SIG-M5 (cell line): ENCODE results near the gene PLPPR1.
"Not testable (repeated sequence)": the region's sequence is repeated elsewhere in the genome, so short reads cannot be mapped to it uniquely, and the experiment has no call there.

Source experiments
- DNase-seq: peaks from one replicate; lab custom pipeline; 2025; lab: John Stamatoyannopoulos, UW

Gene PLPPR1

GRCh38 chr9:101291043-101291442 is 262.5 kb downstream of the PLPPR1 start:
- not testable (repeated sequence) for DNase-seq

- DNase-seq, result no peak
These were observed 271.4 kb downstream of the PLPPR1 start for GRCh38 chr9:101299901-101300300.

- no peak for DNase-seq
These were observed 278.5 kb downstream of the PLPPR1 start for GRCh38 chr9:101307051-101307450.

DNA sequence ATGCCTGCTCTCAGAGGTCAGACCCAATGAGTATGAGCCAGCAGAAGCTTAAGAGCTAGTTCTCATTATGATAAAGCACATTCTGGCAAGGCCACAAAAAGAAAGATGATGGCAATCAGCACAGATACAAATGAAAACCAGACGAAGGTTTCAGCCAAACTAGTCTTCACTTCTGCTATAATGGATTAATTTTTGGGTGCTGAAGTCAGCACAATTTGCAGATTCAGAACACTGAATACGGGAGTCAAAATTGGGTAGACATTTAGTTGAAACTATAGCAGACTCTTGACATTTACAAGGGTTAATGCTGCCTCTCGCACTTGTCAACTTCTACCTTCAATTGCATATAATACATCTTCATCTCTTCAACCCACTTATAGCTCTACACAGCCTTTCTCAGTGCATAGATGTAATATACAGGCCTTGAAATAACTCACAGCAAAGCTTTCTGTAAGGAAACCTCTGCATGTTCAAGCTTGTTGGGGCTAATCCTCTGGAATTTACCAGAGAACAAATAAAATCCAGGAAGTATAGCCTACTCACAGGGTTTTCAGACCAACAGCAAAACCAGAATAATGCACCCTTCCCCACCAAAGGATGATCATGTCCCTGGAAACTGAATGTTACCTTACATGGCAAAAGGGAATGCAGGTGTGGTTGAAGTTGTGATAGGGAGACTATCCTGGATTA is 279.1 kb downstream of the PLPPR1 start:
- DNase-seq, result no peak

DNA sequence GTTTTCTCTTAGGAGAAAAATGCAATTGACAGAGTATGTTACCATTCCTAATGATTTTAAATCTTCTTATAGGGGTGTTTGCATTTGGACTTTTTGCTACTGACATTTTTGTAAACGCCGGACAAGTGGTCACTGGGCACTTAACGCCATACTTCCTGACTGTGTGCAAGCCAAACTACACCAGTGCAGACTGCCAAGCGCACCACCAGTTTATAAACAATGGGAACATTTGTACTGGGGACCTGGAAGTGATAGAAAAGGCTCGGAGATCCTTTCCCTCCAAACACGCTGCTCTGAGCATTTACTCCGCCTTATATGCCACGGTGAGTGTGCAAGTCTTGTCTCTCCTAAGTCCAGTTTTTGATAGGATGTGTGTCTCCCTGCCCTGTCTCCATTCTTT is 280.6 kb downstream of the PLPPR1 start:
- DNase-seq, result no peak

GRCh38 chr9:101311191-101311590 is 282.7 kb downstream of the PLPPR1 start:
- DNase-seq, result no peak

- DNase-seq, result peak; percentile 1
These were observed 283.4 kb downstream of the PLPPR1 start for GRCh38 chr9:101311758-101312420.

GRCh38 chr9:101312661-101313060 is 284.1 kb downstream of the PLPPR1 start:
- no peak for DNase-seq

DNA sequence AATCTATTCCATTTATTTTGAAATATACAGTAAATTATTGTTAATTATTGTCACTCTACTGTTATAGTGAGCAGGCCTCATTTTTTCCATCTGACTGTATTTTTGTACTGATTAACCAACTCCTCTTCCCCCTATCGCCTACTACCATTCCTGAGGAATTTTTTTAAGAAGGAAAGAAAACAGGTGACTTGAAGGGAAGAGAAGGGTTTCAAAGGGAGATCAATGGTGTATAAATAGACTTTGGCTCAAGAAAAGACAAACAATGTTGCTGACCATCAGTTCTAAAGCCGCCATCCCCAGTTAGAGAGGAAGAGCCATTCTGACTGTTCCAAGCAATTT is 286.6 kb downstream of the PLPPR1 start:
- DNase-seq, result no peak

DNA sequence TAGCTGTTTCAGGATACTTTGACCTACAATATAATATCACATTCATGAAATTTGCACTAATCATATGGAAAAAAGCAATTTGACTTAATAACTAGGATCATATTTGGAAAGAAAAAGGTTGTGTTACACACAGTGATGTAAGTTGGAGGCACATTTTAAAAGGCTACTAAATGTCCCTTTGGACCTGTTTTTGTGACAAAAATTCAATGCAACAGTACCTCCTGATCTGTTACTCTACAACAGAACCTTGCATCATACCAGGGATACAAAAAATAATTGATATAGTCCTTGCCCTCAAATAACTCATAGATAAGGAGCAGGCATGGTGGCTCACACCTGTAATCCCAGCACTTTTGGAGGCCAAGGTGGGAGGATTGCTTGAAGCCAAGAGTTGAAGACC is 289.2 kb downstream of the PLPPR1 start:
- DNase-seq, result no peak

DNA sequence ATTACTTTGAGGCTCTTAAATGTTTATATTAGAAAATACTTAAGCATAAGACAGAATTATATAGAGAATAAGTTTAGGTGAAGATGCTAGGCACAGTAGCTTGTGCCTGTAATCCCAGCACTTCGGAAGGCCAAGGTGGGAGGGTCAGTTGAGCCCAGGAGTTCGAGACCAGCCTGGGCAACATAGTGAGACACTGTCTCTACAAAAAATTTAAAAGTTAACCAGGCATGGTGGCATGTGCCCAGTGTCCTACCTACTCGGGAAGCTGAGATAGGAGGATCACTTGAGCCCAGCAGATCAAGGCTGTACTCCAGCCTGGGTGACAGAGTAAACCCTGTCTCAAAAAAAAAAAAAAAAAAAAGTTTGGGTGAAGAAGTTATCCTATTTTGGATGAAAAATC is 294.6 kb downstream of the PLPPR1 start:
- no peak for DNase-seq

GRCh38 chr9:101324245-101324804 is 295.8 kb downstream of the PLPPR1 start:
- no peak for DNase-seq

- no peak for DNase-seq
These were observed 296.5 kb downstream of the PLPPR1 start for GRCh38 chr9:101325053-101325452.

DNA sequence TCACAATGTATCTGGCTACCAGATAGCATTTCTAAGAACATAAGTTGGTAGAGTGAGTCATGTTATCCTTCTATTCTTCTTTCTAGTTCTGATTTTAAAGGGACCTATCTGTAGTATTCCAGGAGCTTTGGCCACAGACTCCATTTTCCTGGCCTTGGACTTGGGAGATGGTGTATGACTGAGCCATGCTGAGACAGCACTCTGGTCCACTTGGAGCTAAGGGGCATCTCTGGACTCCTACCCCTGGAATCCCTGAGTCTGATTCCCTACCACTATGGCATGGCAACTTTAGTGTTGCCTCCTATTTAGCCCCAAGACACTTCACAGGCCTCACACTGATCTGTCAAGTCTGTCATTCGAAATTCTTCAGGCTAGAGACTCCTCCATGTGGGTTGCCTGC is 297.5 kb downstream of the PLPPR1 start:
- DNase-seq, result no peak

DNA sequence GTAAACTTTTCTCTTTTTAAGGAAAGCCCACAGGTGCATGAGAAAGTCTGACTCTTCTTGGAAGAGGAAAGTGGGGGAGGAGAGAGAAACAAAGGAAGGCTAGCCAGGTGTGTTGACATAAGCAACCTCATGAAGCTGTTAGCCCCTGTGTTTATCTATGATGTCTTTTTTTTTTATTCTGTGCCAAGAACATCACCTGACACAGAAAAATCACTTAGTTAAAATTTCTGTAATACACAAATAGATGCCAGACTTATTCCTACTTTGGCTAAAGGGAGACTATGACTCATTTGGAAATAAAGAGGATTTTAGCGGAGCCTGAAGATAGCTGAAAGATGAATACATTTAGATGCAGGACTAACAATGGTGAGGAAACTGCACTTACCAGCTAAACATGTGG is 298.0 kb downstream of the PLPPR1 start:
- no peak for DNase-seq

DNA sequence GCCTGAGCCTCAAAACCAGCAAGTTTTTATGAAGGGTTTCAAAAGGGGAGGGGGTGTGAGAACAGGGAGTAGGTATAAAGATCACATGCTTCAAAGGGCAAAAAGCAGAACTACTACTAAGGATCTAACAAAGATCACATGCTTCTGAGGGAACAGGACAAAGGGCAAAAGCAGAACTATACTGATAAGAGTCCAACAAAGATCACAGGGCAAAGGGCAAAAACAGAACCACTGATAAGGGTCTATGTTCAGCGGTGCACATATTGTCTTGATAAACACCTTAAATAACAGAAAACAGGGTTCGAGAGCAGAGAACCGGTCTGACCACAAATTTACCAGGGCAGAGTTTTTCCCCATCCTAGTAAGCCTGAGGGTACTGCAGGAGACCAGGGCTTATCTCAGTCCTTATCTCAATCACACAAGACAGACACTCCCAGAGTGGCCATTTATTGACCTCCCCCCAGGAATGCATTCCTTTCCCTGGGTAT is 298.9 kb downstream of the PLPPR1 start:
- not testable (repeated sequence) for DNase-seq

- no peak for DNase-seq
These were observed 303.8 kb downstream of the PLPPR1 start for GRCh38 chr9:101332362-101332761.

DNA sequence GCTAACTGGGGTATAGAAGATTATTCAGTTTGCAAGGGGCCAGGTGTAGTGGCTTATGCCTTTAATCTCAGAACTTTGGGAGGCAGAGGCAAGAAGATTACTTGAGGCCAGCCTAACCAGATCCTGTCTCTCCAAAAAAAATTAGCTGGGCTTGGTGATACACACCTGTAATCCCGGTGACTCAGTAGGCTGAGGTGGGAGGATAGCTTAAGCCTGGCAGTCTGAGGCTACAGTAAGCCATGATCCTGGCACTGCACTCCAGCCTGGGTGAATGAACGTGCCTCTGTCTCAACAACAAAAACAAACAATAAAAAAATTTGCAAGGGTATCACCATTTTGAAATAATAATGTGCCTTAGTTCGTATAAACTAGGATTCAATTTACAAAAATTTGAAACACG is 305.0 kb downstream of the PLPPR1 start:
- no peak for DNase-seq

DNA sequence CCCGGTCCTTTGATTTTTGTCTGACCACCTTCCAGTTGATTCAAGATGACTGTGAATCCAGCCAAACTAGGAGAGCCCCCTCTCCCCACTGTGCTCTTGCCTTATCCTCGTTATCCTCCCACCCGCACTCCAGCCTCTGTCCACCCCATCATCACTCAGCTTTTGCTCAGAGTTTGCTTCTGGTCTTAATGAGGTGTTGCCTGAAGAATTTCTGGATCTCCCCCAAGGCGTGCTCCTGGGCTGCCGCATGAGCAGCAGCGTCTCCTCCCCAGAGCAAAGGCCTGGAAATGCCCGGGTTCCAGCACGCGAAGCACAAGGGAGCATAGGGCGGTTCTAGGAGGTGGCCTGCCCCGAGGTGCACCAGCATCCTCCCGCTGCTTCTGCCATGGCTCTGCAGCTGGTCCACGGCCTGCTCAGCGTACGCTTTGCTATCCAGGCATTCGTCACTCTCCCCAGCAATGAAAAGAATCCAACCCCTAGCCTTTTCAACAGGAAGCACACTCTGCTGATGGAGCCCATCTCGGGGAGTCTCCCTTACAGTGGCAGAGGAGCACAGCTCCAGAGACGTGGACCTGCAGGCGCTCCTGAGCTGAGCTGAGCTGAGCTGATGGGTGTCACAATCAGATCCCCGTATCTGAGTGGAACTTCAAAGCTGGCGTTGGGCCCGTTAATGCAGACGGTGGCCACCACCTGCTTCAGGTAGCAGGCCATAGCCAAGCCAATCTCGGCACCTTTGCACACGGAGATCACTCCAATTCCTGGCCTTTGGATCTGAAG is 305.6 kb downstream of the PLPPR1 start:
- DNase-seq, result no peak

GRCh38 chr9:101336091-101336490 is 307.6 kb downstream of the PLPPR1 start:
- no peak for DNase-seq

DNA sequence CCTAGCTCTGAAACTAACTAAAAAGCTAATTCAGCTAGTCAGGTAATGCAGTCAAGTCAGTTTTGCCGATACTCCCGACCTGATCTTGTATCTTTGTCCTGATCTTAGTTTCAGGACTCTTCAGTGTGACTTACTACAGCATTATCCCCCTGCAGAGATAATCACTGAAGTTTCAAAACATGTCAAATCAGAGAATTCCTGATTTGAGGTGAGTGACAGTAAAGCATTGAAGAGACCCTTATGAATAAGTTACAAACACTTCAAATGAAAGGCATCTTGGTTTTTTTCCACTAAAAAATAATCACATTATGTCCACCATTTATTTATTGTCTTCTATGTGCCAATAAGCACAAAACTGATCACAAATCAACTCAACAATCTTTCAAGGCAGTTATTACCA is 308.7 kb downstream of the PLPPR1 start:
- no peak for DNase-seq

GRCh38 chr9:101341958-101342357 is 313.4 kb downstream of the PLPPR1 start:
- no peak for DNase-seq

DNA sequence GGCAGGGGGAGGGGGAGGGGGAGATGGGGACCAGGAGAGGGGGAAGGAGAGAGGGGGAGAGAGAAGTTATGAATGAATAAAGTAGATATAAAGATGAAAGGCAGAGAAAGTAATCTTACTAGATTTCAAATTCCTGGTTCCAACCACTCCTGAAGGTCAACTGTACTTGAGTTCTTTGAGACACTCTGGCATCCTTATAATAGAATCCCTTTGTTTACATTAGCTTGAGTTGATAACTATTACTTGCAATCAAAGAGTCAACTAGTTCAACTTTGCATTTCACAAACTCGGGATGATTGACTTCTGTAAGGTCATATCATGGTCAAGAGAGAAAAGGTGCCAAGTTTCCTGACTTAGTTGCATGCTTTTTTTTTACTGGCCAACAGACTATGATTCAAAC is 314.1 kb downstream of the PLPPR1 start:
- DNase-seq, result no peak
